Activated B cell treated with CpG ODN at 0.5 μM for 24 hours (primary cell): ENCODE results near the gene IRF2BP2. TPM values are rescaled to one million over a fixed set of nuclear protein-coding genes. Genes with fewer than 3 reads are reported as not detected.

Experiments used
- ATAC-seq: fragments of 200-7000 bp; cut with Tn5 transposase; one replicate; pipeline ENCODE4 v1.10.0; 2021; ENCODE audit warnings: low read depth, mild to moderate bottlenecking, moderate library complexity
- CTCF ChIA-PET: fragments of 350-600 bp; sonication (Branson Sonifier 250); formaldehyde crosslinking; loops from one replicate; lab custom pipeline; 2021; ENCODE audit warnings: antibody characterized with exemption; lab: Charles Lee
- POLR2A ChIA-PET: fragments of 350-600 bp; sonication (Branson Sonifier 250); formaldehyde crosslinking; loops from one replicate; lab custom pipeline; 2021; ENCODE audit warnings: antibody characterized with exemption; lab: Charles Lee
- DNase-seq: peaks from one replicate; pipeline ENCODE4 v3.0.0; 2022
- H3K27ac Mint-ChIP-seq: one replicate; pipeline ENCODE4 v1.8.0; 2020; ENCODE audit warnings: mixed read lengths
- H3K27me3 Mint-ChIP-seq: one replicate; pipeline ENCODE4 v1.8.0; 2021; ENCODE audit warnings: mixed read lengths
- H3K36me3 Mint-ChIP-seq: one replicate; pipeline ENCODE4 v1.8.0; 2021; ENCODE audit warnings: low read depth, mixed read lengths
- H3K4me1 Mint-ChIP-seq: one replicate; pipeline ENCODE4 v1.8.0; 2021; ENCODE audit warnings: mixed read lengths
- H3K4me3 Mint-ChIP-seq: one replicate; pipeline ENCODE4 v1.8.0; 2020; ENCODE audit warnings: mild to moderate bottlenecking, mixed read lengths
- H3K9me3 Mint-ChIP-seq: one replicate; pipeline ENCODE4 v1.8.0; 2020; ENCODE audit warnings: mixed read lengths
- intact Hi-C: fragments of 100-400 bp; cut with micrococcal nuclease; formaldehyde crosslinking; loops from one replicate; pipeline ENCODE4 v1.15.1; 2024
- total RNA-seq: library from RNA; stranded (reverse); gene quantifications from 2 replicates; pipeline ENCODE4 v1.2.3, GENCODE V29; 2022
- TF ChIP-seq, protein P1 (sequence below): fragments of 200-600 bp; IDR thresholded peaks from one replicate; pipeline ENCODE4 v1.8.0; 2022; ENCODE audit warnings: antibody characterized with exemption, mild to moderate bottlenecking

Gene IRF2BP2
- total RNA-seq, 1 donor from 2014 or later, result 121 TPM

DNA sequence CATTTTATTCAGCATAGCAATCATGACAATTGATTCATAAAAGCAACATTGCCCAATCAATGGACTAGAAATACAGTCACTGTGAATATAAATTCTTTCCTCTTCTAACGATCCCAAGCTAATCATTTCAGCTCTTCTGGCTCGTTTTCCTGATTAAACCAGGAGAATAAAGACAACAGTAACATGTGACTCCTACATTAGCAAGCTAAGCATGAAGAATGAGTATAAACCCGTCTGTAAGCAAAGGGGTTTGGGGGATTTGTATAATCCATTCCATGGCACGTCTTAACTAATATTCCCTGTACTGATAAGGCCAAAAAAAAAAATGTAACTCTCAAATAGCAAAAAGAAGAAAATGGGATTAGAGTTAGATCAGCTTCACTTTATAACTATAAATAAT lies 21.6 kb downstream of the IRF2BP2 start:
- Mint-ChIP-seq H3K27ac (no peak overlapping the region), H3K9me3 (no peaks in the 10 kb centered on the region), H3K4me1 (no peaks in the 10 kb centered on the region), H3K27me3 (no peaks in the 10 kb centered on the region), H3K36me3 (no peaks in the 10 kb centered on the region), H3K4me3 (no peak overlapping the region)
- ChIA-PET POLR2A (no interaction called here), CTCF (no interaction called here)
- TF ChIP-seq, protein P1, sequence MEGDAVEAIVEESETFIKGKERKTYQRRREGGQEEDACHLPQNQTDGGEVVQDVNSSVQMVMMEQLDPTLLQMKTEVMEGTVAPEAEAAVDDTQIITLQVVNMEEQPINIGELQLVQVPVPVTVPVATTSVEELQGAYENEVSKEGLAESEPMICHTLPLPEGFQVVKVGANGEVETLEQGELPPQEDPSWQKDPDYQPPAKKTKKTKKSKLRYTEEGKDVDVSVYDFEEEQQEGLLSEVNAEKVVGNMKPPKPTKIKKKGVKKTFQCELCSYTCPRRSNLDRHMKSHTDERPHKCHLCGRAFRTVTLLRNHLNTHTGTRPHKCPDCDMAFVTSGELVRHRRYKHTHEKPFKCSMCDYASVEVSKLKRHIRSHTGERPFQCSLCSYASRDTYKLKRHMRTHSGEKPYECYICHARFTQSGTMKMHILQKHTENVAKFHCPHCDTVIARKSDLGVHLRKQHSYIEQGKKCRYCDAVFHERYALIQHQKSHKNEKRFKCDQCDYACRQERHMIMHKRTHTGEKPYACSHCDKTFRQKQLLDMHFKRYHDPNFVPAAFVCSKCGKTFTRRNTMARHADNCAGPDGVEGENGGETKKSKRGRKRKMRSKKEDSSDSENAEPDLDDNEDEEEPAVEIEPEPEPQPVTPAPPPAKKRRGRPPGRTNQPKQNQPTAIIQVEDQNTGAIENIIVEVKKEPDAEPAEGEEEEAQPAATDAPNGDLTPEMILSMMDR, result no peak
- intact Hi-C loops, result no loop called here
- ATAC-seq (no peak), DNase-seq (no peak)

DNA sequence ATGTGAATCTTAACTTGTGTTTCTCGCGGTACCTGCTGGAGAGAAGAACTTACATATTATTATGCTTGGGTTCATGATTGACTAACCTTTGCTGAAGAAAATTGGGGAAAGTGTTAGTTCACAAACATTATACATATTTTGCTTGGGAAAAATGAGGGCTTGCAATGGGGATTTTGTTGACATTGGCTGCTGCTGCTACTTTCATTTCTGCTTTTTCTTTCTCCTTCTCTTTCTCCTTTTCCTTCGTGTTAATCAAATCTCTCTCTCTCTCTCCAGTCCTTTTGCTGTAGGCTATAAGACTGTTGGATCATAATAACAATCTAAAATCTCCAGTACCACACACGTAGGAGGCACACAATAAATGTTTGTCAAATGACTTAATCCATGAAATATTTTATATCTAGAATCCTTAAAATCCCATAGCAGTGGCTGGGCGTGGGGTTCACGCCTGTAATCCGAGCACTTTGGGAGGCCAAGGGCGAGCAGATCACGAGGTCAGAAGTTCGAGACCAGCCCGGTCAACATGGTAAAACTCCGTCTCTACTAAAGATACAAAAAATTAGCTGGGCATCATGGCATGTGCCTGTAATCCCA lies 23.0 kb downstream of the IRF2BP2 start:
- Mint-ChIP-seq H3K36me3 (no peaks in the 10 kb centered on the region), H3K27me3 (no peaks in the 10 kb centered on the region), H3K9me3 (no peaks in the 10 kb centered on the region), H3K4me1 (no peaks in the 10 kb centered on the region), H3K4me3 (no peak overlapping the region), H3K27ac (no peak overlapping the region)
- POLR2A ChIA-PET, result no interaction called here
- CTCF ChIA-PET, result no interaction called here
- ATAC-seq (no peak), DNase-seq (no peak)
- TF ChIP-seq, protein P1, result no peak
- intact Hi-C loops, result no loop called here

DNA sequence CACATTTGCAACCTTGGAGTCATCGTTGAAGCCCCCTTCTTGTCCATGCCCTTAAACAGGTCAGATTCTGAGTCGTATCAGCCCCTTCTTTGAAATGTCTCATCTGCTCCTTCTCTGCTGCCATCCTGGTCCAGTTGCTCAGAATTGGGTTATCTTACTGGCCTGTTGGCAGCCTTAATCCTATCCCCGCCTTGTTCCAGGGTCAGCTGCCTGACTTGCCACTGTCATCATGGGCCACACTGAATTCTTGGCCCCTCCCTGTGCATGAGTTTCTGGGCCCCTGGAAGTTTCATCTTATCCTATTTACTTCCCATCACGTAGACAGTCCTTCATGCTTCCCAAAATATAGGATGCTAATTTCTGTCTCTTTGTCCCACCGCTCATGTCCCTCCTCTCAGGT lies 23.7 kb downstream of the IRF2BP2 start:
- POLR2A ChIA-PET, result no interaction called here
- no peak overlapping the region for H3K4me3 Mint-ChIP-seq
- CTCF ChIA-PET, result no interaction called here
- H3K27me3 Mint-ChIP-seq, result no peaks in the 10 kb centered on the region
- H3K9me3 Mint-ChIP-seq, result no peaks in the 10 kb centered on the region
- no peak for ATAC-seq
- TF ChIP-seq, protein P1, result no peak
- intact Hi-C loops, result no loop called here
- no peak overlapping the region for H3K27ac Mint-ChIP-seq
- DNase-seq, result no peak
- H3K36me3 Mint-ChIP-seq, result no peaks in the 10 kb centered on the region
- H3K4me1 Mint-ChIP-seq, result no peaks in the 10 kb centered on the region

DNA sequence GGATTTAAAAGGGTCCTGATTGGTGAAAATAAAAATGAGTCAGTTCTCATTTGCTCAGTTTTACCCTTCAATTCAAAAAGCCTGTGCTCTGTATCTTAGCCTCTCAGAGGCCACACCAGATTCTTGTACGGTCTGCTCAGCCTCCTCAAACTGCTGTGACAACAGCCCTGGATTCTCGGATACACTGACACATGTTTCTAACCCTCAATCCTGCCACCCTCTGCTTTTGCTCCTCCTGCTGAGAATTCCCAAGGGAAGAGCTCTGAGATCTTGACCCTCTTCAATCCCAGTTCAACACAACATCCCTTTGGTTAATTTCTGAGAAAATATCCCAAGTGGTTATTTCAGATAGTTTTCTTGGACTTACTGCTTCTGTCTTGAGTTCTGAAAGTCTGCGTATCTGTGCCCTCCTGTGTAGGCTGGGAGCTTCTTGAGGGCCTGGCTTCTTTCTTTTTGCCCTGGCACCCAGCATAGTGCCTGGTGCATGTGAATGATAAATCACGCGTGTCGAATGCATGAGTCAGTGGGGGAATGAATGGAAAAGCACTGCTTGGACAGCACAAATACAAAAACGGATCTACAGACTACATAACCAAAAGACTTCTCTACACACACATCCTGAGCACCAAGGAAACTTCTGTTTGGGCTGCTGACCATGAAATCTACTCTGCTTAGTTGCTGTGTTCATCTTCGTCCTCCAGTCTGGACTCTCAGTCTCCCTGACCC lies 24.5 kb downstream of the IRF2BP2 start:
- Mint-ChIP-seq H3K27ac (no peak overlapping the region), H3K27me3 (no peaks in the 10 kb centered on the region), H3K4me3 (no peak overlapping the region), H3K9me3 (no peaks in the 10 kb centered on the region), H3K4me1 (no peaks in the 10 kb centered on the region), H3K36me3 (no peaks in the 10 kb centered on the region)
- DNase-seq, result no peak
- intact Hi-C loops, result no loop called here
- CTCF ChIA-PET, result no interaction called here
- TF ChIP-seq, protein P1, result no peak
- ATAC-seq, result no peak
- POLR2A ChIA-PET, result no interaction called here

DNA sequence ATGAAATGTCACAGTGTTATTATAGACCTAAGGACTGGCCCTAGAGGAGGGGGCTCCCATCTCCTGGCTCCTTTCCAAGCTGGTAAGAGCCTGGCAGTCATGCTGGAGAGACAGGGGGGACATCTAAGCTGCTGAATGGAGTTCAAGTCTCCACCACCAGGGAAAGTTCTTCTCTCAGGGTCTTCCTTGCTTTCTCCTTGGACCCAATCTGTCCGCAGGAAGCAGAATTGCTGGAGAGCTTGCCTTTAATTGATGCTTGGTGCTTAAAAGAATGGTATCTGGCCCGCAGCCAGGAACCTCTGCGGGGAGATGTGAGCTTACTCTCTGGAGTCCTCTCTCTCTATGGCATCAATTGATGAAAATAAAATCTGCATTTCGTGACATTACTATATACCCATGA lies 25.1 kb downstream of the IRF2BP2 start:
- H3K36me3 Mint-ChIP-seq, result no peaks in the 10 kb centered on the region
- TF ChIP-seq, protein P1, result no peak
- ChIA-PET CTCF (no interaction called here), POLR2A (no interaction called here)
- no peak for ATAC-seq
- H3K27me3 Mint-ChIP-seq, result no peaks in the 10 kb centered on the region
- H3K9me3 Mint-ChIP-seq, result no peaks in the 10 kb centered on the region
- no peak overlapping the region for H3K27ac Mint-ChIP-seq
- intact Hi-C loops, result no loop called here
- no peak overlapping the region for H3K4me3 Mint-ChIP-seq
- no peak for DNase-seq
- no peaks in the 10 kb centered on the region for H3K4me1 Mint-ChIP-seq
